ENCODE results near the gene LRRC8D. TPM values are rescaled to one million over a fixed set of nuclear protein-coding genes. Genes with fewer than 3 reads are reported as not detected.
A peak's percentile ranks its signal among the peaks of the same experiment; 100 is the strongest.

Gene LRRC8D
- total RNA-seq, 4 donors from 2014 or later: 14.4 to 17.7 (median 15.7) TPM

GRCh38 chr1:89841507-89841906 is 20.7 kb downstream of the LRRC8D start:
- intact Hi-C loops (cut with DNase I; ENCODE audit: low total_unique reads): no loop called here
- no peak overlapping the region for H3K4me3 ChIP-seq (ENCODE audit: low read depth, poor library complexity, severe bottlenecking)
- TF ChIP-seq POLR2A (IDR thresholded peaks at IDR 0.05): no peak
- TF ChIP-seq, protein P1, sequence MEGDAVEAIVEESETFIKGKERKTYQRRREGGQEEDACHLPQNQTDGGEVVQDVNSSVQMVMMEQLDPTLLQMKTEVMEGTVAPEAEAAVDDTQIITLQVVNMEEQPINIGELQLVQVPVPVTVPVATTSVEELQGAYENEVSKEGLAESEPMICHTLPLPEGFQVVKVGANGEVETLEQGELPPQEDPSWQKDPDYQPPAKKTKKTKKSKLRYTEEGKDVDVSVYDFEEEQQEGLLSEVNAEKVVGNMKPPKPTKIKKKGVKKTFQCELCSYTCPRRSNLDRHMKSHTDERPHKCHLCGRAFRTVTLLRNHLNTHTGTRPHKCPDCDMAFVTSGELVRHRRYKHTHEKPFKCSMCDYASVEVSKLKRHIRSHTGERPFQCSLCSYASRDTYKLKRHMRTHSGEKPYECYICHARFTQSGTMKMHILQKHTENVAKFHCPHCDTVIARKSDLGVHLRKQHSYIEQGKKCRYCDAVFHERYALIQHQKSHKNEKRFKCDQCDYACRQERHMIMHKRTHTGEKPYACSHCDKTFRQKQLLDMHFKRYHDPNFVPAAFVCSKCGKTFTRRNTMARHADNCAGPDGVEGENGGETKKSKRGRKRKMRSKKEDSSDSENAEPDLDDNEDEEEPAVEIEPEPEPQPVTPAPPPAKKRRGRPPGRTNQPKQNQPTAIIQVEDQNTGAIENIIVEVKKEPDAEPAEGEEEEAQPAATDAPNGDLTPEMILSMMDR (IDR thresholded peaks at IDR 0.05): no peak
- no peak for DNase-seq (ENCODE audit: low spot score in 2 of 2)
- 73 to 86% methylated on average over 2 of the region's 2 CpGs for WGBS, 2 donors

- peak overlapping the region; percentile 64 for H3K4me3 ChIP-seq (ENCODE audit: low read depth, poor library complexity, severe bottlenecking)
- 14 to 17% methylated on average over 9 of the region's 9 CpGs for WGBS, 2 donors
- intact Hi-C loops (cut with DNase I; ENCODE audit: low total_unique reads): no loop called here
- TF ChIP-seq, protein P1 (IDR thresholded peaks at IDR 0.05): no peak
- no peak for TF ChIP-seq POLR2A (IDR thresholded peaks at IDR 0.05)
- DNase-seq (ENCODE audit: low spot score in 2 of 2): no peak
Measured at GRCh38 chr1:89842567-89843272, 21.9 kb downstream of the LRRC8D start.

DNA sequence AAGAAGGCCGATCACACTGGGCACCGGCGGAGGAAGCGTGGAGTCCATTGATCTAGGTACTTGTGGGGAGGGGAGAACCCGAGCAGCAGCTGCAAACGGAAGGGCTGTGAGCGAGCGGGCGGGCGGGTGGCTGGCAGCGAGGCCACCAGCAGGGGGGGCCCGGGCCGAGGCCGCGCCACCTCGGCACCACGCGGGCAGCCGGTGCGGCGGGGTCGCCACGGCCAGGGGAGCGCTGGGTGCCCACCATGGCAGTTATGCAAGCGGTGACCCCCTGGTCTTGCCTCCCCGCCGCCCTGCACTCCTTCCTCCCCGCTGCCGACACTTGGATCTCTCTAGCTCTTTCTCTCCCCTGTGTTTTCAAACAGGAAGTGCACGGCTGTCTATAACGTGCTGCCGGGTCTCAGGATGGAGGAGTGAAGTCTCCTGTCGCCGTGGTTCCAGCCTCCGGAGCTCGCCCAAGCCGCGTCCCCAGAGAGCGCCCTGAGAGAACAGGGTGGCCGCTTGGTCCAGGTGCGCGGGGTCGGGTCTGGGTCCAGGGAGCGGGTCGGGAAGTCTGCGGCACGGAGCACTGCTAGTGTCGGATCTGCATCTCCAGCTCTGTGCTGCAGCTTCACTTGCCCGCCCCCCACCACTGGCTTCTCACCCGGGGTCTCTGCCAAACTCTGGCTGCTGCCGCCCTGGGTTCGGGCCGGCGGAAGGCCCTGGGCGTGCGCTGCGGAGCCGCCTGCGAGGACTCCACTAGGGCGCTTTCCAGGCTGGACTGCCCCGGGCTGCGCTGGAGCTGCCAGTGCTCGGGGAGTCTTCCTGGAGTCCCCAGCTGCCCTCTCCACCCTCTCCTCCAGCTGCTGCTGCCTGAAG is 22.7 kb downstream of the LRRC8D start:
- peak; percentile 44 to 94 for DNase-seq (ENCODE audit: low spot score in 2 of 2)
- intact Hi-C loops (cut with DNase I; ENCODE audit: low total_unique reads): no loop called here
- H3K4me3 ChIP-seq (ENCODE audit: low read depth, poor library complexity, severe bottlenecking): peak overlapping the region; percentile 64
- no peak for TF ChIP-seq POLR2A (IDR thresholded peaks at IDR 0.05)
- TF ChIP-seq, protein P1 (IDR thresholded peaks at IDR 0.05): no peak
- WGBS, 2 donors: 0% methylated on average over 35 to 44 of the region's 63 CpGs

- DNase-seq (ENCODE audit: low spot score in 2 of 2): no peak
- H3K4me3 ChIP-seq (ENCODE audit: low read depth, poor library complexity, severe bottlenecking): no peak overlapping the region
- whole genome bisulfite sequencing, 2 donors: 51 to 58% methylated on average over 7 of the region's 7 CpGs
- intact Hi-C loops (cut with DNase I; ENCODE audit: low total_unique reads): no loop called here
- TF ChIP-seq, protein P1 (IDR thresholded peaks at IDR 0.05): no peak
- TF ChIP-seq POLR2A (IDR thresholded peaks at IDR 0.05): no peak
Measured at GRCh38 chr1:89844241-89844807, 23.5 kb downstream of the LRRC8D start.

GRCh38 chr1:89844860-89845259 is 24.0 kb downstream of the LRRC8D start:
- TF ChIP-seq, protein P1 (IDR thresholded peaks at IDR 0.05): no peak
- TF ChIP-seq POLR2A (IDR thresholded peaks at IDR 0.05): no peak
- no peak for DNase-seq (ENCODE audit: low spot score in 2 of 2)
- H3K4me3 ChIP-seq (ENCODE audit: low read depth, poor library complexity, severe bottlenecking): no peak overlapping the region
- intact Hi-C loops (cut with DNase I; ENCODE audit: low total_unique reads): no loop called here
- WGBS, 2 donors: 94% methylated on average over 5 of the region's 5 CpGs

Data from lower leg skin (tissue), 4 donors.